Measurements from ENCODE around the gene PRKD1. TPM values are rescaled to one million over a fixed set of nuclear protein-coding genes. Genes with fewer than 3 reads are reported as not detected.

The PRKD1 gene
- total and polyA plus RNA-seq, 2 donors (not counting 1 experiment from before 2014, with no cell fraction given), result 0.03 to 4.3 TPM

DNA sequence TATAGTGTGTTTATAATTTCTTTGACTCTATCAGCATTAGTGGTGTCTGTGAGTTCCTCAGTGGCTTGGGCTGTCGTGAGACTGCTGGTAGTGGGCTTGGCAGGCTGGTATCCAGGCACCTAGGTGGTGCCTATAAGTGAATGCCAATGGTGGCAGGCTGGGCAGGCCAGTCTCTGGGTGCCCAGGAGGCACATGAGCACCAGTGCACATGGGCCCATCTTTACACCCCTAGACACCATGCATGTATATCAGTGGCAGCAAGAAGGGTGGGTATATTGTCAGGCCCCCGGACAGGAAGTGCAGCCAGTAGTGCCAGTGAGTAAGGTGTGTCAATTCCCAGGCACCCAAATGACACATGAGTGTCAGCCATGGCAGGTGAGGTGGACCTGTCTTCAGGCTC lies 138.2 kb downstream of the PRKD1 start:
- no peak overlapping the region for H2AFZ ChIP-seq (ENCODE audit: insufficient read depth, low read depth, low read length, poor library complexity, severe bottlenecking)
- intact Hi-C loops (cut with micrococcal nuclease), result no loop called here
- Mint-ChIP-seq H3K27me3 (no peaks in the 10 kb centered on the region), H3K4me1 (no peaks in the 10 kb centered on the region), H3K4me3 (no peak overlapping the region), H3K9me3 (ENCODE audit: insufficient read depth) (no peaks in the 10 kb centered on the region), H3K27ac (no peak overlapping the region)
- H3K9ac ChIP-seq (ENCODE audit: low read length), result no peak overlapping the region
- no peaks in the 10 kb centered on the region for H3K27me3 ChIP-seq (replicated peaks in 1 of 4; ENCODE audit: control extremely low read depth in 1 of 4, control insufficient read depth in 3 of 4, insufficient read depth in 4 of 4, low read length in 3 of 4)
- no peaks in the 10 kb centered on the region for H3K4me1 ChIP-seq (ENCODE audit: control insufficient read depth in 2 of 2, insufficient read depth in 2 of 2, low read length in 2 of 2)
- TF ChIP-seq, protein P1, sequence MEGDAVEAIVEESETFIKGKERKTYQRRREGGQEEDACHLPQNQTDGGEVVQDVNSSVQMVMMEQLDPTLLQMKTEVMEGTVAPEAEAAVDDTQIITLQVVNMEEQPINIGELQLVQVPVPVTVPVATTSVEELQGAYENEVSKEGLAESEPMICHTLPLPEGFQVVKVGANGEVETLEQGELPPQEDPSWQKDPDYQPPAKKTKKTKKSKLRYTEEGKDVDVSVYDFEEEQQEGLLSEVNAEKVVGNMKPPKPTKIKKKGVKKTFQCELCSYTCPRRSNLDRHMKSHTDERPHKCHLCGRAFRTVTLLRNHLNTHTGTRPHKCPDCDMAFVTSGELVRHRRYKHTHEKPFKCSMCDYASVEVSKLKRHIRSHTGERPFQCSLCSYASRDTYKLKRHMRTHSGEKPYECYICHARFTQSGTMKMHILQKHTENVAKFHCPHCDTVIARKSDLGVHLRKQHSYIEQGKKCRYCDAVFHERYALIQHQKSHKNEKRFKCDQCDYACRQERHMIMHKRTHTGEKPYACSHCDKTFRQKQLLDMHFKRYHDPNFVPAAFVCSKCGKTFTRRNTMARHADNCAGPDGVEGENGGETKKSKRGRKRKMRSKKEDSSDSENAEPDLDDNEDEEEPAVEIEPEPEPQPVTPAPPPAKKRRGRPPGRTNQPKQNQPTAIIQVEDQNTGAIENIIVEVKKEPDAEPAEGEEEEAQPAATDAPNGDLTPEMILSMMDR (IDR thresholded peaks at IDR 0.05), result no peak
- no peak for TF ChIP-seq EZH2 (IDR thresholded peaks at IDR 0.05; ENCODE audit: borderline replicate concordance, insufficient read depth, low read depth, low read length, poor library complexity, severe bottlenecking)
- DNase-seq (no peak), ATAC-seq (ENCODE audit: low read depth) (no peak)
- H3K79me2 ChIP-seq (ENCODE audit: control insufficient read depth, insufficient read depth, low read length), result no peaks in the 10 kb centered on the region
- H3K4me3 ChIP-seq (ENCODE audit: control extremely low read depth in 1 of 5, extremely low read depth in 1 of 5, insufficient read depth in 1 of 5, low read depth in 2 of 5, low read length in 4 of 5), result no peak overlapping the region
- H3K36me3 ChIP-seq (replicated peaks in 1 of 2; ENCODE audit: control extremely low read depth in 1 of 2, control insufficient read depth in 1 of 2, extremely low read depth in 1 of 2, insufficient read depth in 2 of 2, low read length in 1 of 2), result no peaks in the 10 kb centered on the region
- H3K27ac ChIP-seq (ENCODE audit: low read length in 2 of 2), result no peak overlapping the region
- H4K20me1 ChIP-seq (ENCODE audit: control insufficient read depth, insufficient read depth, low read length, poor library complexity, severe bottlenecking), result no peaks in the 10 kb centered on the region
- ChIA-PET POLR2A (no interaction called here), CTCF (no interaction called here)
- peaks cover 0 to 9% (median 0%) of the 10 kb centered on the region in 3 donors for H3K9me3 ChIP-seq (ENCODE audit: control extremely low read depth in 1 of 3, control insufficient read depth in 2 of 3, insufficient read depth in 1 of 3, low read length in 2 of 3)
- 93% methylated on average over 2 of the region's 2 CpGs for WGBS (ENCODE audit: insufficient coverage)
- no peak overlapping the region for H3K4me2 ChIP-seq (replicated peaks; ENCODE audit: low read depth, low read length, poor library complexity, severe bottlenecking)

DNA sequence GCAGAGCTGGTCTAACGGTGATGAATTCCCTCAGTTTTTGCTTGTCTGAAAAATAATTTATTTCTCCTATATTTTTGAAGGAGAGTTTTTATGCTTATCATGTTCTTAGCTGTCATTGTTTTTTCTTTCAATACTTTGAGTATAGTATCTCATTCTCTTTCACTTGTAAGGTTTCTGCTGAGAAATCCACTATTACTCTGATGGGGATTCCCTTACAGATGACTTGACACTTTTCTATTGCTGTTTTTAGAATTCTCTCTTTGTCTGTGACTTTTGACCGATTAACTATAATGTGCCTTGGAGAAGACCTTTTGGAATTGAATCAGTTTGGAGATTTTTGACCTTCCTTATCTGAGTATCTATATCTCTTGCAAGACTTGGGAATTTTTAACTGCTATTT lies 139.6 kb downstream of the PRKD1 start:
- TF ChIP-seq EZH2 (IDR thresholded peaks at IDR 0.05; ENCODE audit: borderline replicate concordance, insufficient read depth, low read depth, low read length, poor library complexity, severe bottlenecking), result no peak
- TF ChIP-seq, protein P1 (IDR thresholded peaks at IDR 0.05), result no peak
- no peaks in the 10 kb centered on the region for H3K27me3 Mint-ChIP-seq
- Histone ChIP-seq H3K79me2 (ENCODE audit: control insufficient read depth, insufficient read depth, low read length) (no peaks in the 10 kb centered on the region), H3K36me3 (replicated peaks in 1 of 2; ENCODE audit: control extremely low read depth in 1 of 2, control insufficient read depth in 1 of 2, extremely low read depth in 1 of 2, insufficient read depth in 2 of 2, low read length in 1 of 2) (no peaks in the 10 kb centered on the region), H3K4me1 (ENCODE audit: control insufficient read depth in 2 of 2, insufficient read depth in 2 of 2, low read length in 2 of 2) (no peaks in the 10 kb centered on the region), H4K20me1 (ENCODE audit: control insufficient read depth, insufficient read depth, low read length, poor library complexity, severe bottlenecking) (no peaks in the 10 kb centered on the region), H3K27ac (ENCODE audit: low read length in 2 of 2) (no peak overlapping the region), H3K4me3 (ENCODE audit: control extremely low read depth in 1 of 5, extremely low read depth in 1 of 5, insufficient read depth in 1 of 5, low read depth in 2 of 5, low read length in 4 of 5) (no peak overlapping the region), H2AFZ (ENCODE audit: insufficient read depth, low read depth, low read length, poor library complexity, severe bottlenecking) (no peak overlapping the region), H3K27me3 (replicated peaks in 1 of 4; ENCODE audit: control extremely low read depth in 1 of 4, control insufficient read depth in 3 of 4, insufficient read depth in 4 of 4, low read length in 3 of 4) (no peaks in the 10 kb centered on the region), H3K4me2 (replicated peaks; ENCODE audit: low read depth, low read length, poor library complexity, severe bottlenecking) (no peak overlapping the region), H3K9ac (ENCODE audit: low read length) (no peak overlapping the region), H3K9me3 (ENCODE audit: control extremely low read depth in 1 of 3, control insufficient read depth in 2 of 3, insufficient read depth in 1 of 3, low read length in 2 of 3) (peaks cover 0 to 9% (median 0%) of the 10 kb centered on the region in 3 donors)
- CTCF ChIA-PET, result no interaction called here
- WGBS (ENCODE audit: insufficient coverage), result 80% methylated on average over 1 of the region's 2 CpGs
- intact Hi-C loops (cut with micrococcal nuclease), result no loop called here
- POLR2A ChIA-PET, result no interaction called here
- no peak for ATAC-seq (ENCODE audit: low read depth)
- no peak overlapping the region for H3K27ac Mint-ChIP-seq
- no peak for DNase-seq
- H3K4me3 Mint-ChIP-seq, result no peak overlapping the region
- H3K9me3 Mint-ChIP-seq (ENCODE audit: insufficient read depth), result no peaks in the 10 kb centered on the region
- H3K4me1 Mint-ChIP-seq, result no peaks in the 10 kb centered on the region
